IMR-90 (cell line): ENCODE results near the gene ASB6. TPM values are rescaled to one million over a fixed set of nuclear protein-coding genes. Genes with fewer than 3 reads are reported as not detected.

Experiments used
- ATAC-seq: fragments of 200-7000 bp; cut with Tn5 transposase; 2 replicates; pipeline ENCODE4 v1.9.1; 2020; ENCODE audit warnings: low read depth, mild to moderate bottlenecking, moderate library complexity
- BruUV-seq: library from RNA; stranded (reverse); fragments of 400-500 nt; replicated peaks from 2 replicates; lab custom pipeline; 2021; lab: Mats Ljungman, UMichigan
- CTCF ChIA-PET: fragments of 300-600 bp; formaldehyde crosslinking; extraction: SDS; loops from one replicate; lab custom pipeline; 2021; ENCODE audit warnings: antibody characterized with exemption; lab: Yijun Ruan, JAX
- POLR2A ChIA-PET: fragments of 300-600 bp; sonication (Branson Sonifier 250); formaldehyde crosslinking; loops from one replicate; lab custom pipeline; 2022; ENCODE audit warnings: antibody characterized with exemption; ENCODE audit not compliant: unreplicated experiment; lab: Charles Lee
- DNase-seq: peaks from one replicate; pipeline ENCODE4 v3.0.0; 2013
- H2AFZ ChIP-seq: replicated peaks from 2 replicates; pipeline ENCODE3; 2013; ENCODE audit warnings: low read length, mild to moderate bottlenecking; ENCODE audit not compliant: poor library complexity
- H2AK5ac ChIP-seq: 2 replicates; pipeline ENCODE4 v1.6.1; 2013; ENCODE audit warnings: low read depth, low read length, inconsistent platforms
- H2AK9ac ChIP-seq: replicated peaks from 2 replicates; pipeline ENCODE3; 2013; ENCODE audit warnings: mild to moderate bottlenecking, low read depth, low read length, moderate library complexity; ENCODE audit not compliant: poor library complexity
- H2BK120ac ChIP-seq: 2 replicates; pipeline ENCODE4 v1.6.1; 2013; ENCODE audit warnings: low read depth, low read length, inconsistent platforms
- H2BK15ac ChIP-seq: 3 replicates; pipeline ENCODE4 v1.6.1; 2013; ENCODE audit warnings: low read depth, low read length, inconsistent platforms
- H2BK20ac ChIP-seq: 2 replicates; pipeline ENCODE4 v1.6.1; 2013; ENCODE audit warnings: low read depth, mild to moderate bottlenecking, inconsistent platforms, low read length, moderate library complexity
- H2BK5ac ChIP-seq: 2 replicates; pipeline ENCODE4 v1.6.1; 2013; ENCODE audit warnings: mild to moderate bottlenecking, low read depth, low read length, inconsistent platforms; ENCODE audit not compliant: poor library complexity, severe bottlenecking
- H3K14ac ChIP-seq: replicated peaks from 2 replicates; pipeline ENCODE4 v1.6.1; 2013; ENCODE audit warnings: low read depth, low read length, inconsistent platforms
- H3K18ac ChIP-seq: 2 replicates; pipeline ENCODE4 v1.6.1; 2013; ENCODE audit warnings: low read depth, low read length, control low read depth
- H3K23ac ChIP-seq: 2 replicates; pipeline ENCODE4 v1.6.1; 2013; ENCODE audit warnings: low read depth, low read length, inconsistent platforms
- H3K27ac ChIP-seq: 2 replicates; pipeline ENCODE4 v1.5.1; 2013; ENCODE audit warnings: mild to moderate bottlenecking, control low read depth, low read length; ENCODE audit not compliant: insufficient read depth
- H3K27me3 ChIP-seq: 2 replicates; pipeline ENCODE4 v1.6.1; 2013; ENCODE audit warnings: low read length; ENCODE audit not compliant: control insufficient read depth, insufficient read depth
- H3K36me3 ChIP-seq: 2 replicates; pipeline ENCODE4 v1.6.1; 2013; ENCODE audit warnings: low read length, mixed read lengths; ENCODE audit not compliant: control insufficient read depth, insufficient read depth
- H3K4ac ChIP-seq: 2 replicates; pipeline ENCODE4 v1.6.1; 2013; ENCODE audit warnings: low read depth, low read length, inconsistent platforms
- H3K4me1 ChIP-seq: 2 replicates; pipeline ENCODE4 v1.6.1; 2013; ENCODE audit warnings: low read length, mixed read lengths; ENCODE audit not compliant: control insufficient read depth, insufficient read depth
- H3K4me2 ChIP-seq: 2 replicates; pipeline ENCODE4 v1.6.1; 2013; ENCODE audit warnings: low read depth, mild to moderate bottlenecking, control low read depth, low read length, moderate library complexity
- H3K4me3 ChIP-seq: 2 replicates; pipeline ENCODE4 v1.5.1; 2013; ENCODE audit warnings: low read depth, mild to moderate bottlenecking, control low read depth, low read length, moderate library complexity; ENCODE audit not compliant: insufficient read depth
- H3K56ac ChIP-seq: 2 replicates; pipeline ENCODE4 v1.6.1; 2013; ENCODE audit warnings: low read length, inconsistent platforms; ENCODE audit not compliant: insufficient read depth; ENCODE audit errors: extremely low read depth
- H3K79me1 ChIP-seq, 2 experiments: 2 replicates each; pipeline ENCODE4 v1.6.1; 2013; ENCODE audit warnings: low read length in 2 of 2, inconsistent platforms in 1 of 2, low read depth in 1 of 2
- H3K9ac ChIP-seq: 2 replicates; pipeline ENCODE4 v1.6.1; 2013; ENCODE audit warnings: low read depth, low read length, control low read depth
- H3K9me1 ChIP-seq: 2 replicates; pipeline ENCODE4 v1.6.1; 2013; ENCODE audit warnings: low read length, inconsistent platforms; ENCODE audit not compliant: insufficient read depth
- H3K9me3 ChIP-seq: 2 replicates; pipeline ENCODE4 v1.6.1; 2013; ENCODE audit warnings: low read length; ENCODE audit not compliant: control insufficient read depth, insufficient read depth
- H4K20me1 ChIP-seq: 2 replicates; pipeline ENCODE4 v1.6.1; 2013; ENCODE audit warnings: low read length, inconsistent platforms; ENCODE audit not compliant: insufficient read depth
- H4K5ac ChIP-seq: 2 replicates; pipeline ENCODE4 v1.6.1; 2013; ENCODE audit warnings: mild to moderate bottlenecking, low read depth, low read length, control low read depth
- H4K8ac ChIP-seq, 2 experiments: 2 replicates each; pipeline ENCODE4 v1.6.1; 2013; ENCODE audit warnings: low read depth in 2 of 2, low read length in 2 of 2, control low read depth in 1 of 2, inconsistent platforms in 1 of 2
- H4K91ac ChIP-seq: 2 replicates; pipeline ENCODE4 v1.6.1; 2013; ENCODE audit warnings: low read depth, low read length, inconsistent platforms; ENCODE audit not compliant: insufficient read depth
- BHLHE40 ChIP-seq: fragments of 150-350 bp; IDR thresholded peaks from 2 replicates; pipeline ENCODE4 v1.6.1; 2016; ENCODE audit warnings: mild to moderate bottlenecking, low read depth, low read length
- CEBPB ChIP-seq: IDR thresholded peaks from 2 replicates; pipeline ENCODE4 v1.6.1; 2012; ENCODE audit warnings: low read depth, low read length, improper control_type of control experiment
- CHD1 ChIP-seq: IDR thresholded peaks from 2 replicates; pipeline ENCODE4 v1.6.1; 2012; ENCODE audit warnings: low read depth, low read length, improper control_type of control experiment
- CTCF ChIP-seq: conservative IDR thresholded peaks from 2 replicates; pipeline ENCODE4 v1.5.1; 2012; ENCODE audit warnings: mild to moderate bottlenecking, low read depth, low read length, improper control_type of control experiment
- ELK1 ChIP-seq: fragments of 150-350 bp; IDR thresholded peaks from 2 replicates; pipeline ENCODE4 v1.6.1; 2016; ENCODE audit warnings: low read depth, mild to moderate bottlenecking, low read length, moderate library complexity, borderline replicate concordance
- FOS ChIP-seq: fragments of 150-350 bp; IDR thresholded peaks from 2 replicates; pipeline ENCODE4 v1.6.1; 2016; ENCODE audit warnings: low read depth, low read length
- MAFK ChIP-seq: IDR thresholded peaks from 2 replicates; pipeline ENCODE4 v1.6.1; 2012; ENCODE audit warnings: low read depth, low read length, improper control_type of control experiment
- MAZ ChIP-seq: IDR thresholded peaks from 2 replicates; pipeline ENCODE4 v1.6.1; 2012; ENCODE audit warnings: low read depth, mild to moderate bottlenecking, low read length, improper control_type of control experiment, moderate library complexity, borderline replicate concordance
- MXI1 ChIP-seq: IDR thresholded peaks from 2 replicates; pipeline ENCODE4 v1.6.1; 2012; ENCODE audit warnings: low read depth, mild to moderate bottlenecking, low read length, moderate library complexity, borderline replicate concordance
- NFE2L2 ChIP-seq: fragments of 150-350 bp; IDR thresholded peaks from 2 replicates; pipeline ENCODE4 v1.6.1; 2016; ENCODE audit warnings: low read depth, mild to moderate bottlenecking, low read length
- POLR2A ChIP-seq: IDR thresholded peaks from 2 replicates; pipeline ENCODE4 v1.6.1; 2012; ENCODE audit warnings: mild to moderate bottlenecking, low read depth, low read length
- RAD21 ChIP-seq: IDR thresholded peaks from 2 replicates; pipeline ENCODE4 v1.6.1; 2012; ENCODE audit warnings: low read length, improper control_type of control experiment
- RCOR1 ChIP-seq: IDR thresholded peaks from 2 replicates; pipeline ENCODE4 v1.6.1; 2012; ENCODE audit warnings: mild to moderate bottlenecking, low read length, improper control_type of control experiment; ENCODE audit not compliant: insufficient replicate concordance
- RFX5 ChIP-seq: IDR thresholded peaks from 2 replicates; pipeline ENCODE4 v1.8.0; 2012; ENCODE audit warnings: low read depth, mild to moderate bottlenecking, low read length, moderate library complexity
- SMC3 ChIP-seq: fragments of 150-350 bp; IDR thresholded peaks from 2 replicates; pipeline ENCODE4 v1.6.1; 2016; ENCODE audit warnings: low read depth, mild to moderate bottlenecking, antibody characterized with exemption, low read length, moderate library complexity
- USF2 ChIP-seq: fragments of 150-350 bp; IDR thresholded peaks from 2 replicates; pipeline ENCODE4 v1.6.1; 2017; ENCODE audit warnings: mild to moderate bottlenecking, antibody characterized with exemption, low read length, low read depth
- WGBS, 2 experiments: methylation state at CpG; one replicate each; pipeline versions ENCODE4 v1.1.5 to v1.1.7; 2013; ENCODE audit warnings: missing lambda C conversion rate in 2 of 2; ENCODE audit not compliant: insufficient read length in 1 of 2; ENCODE audit errors: extremely low coverage in 2 of 2; 5-methylcytosine and 5-hydroxymethylcytosine counted together
- dilution Hi-C: fragments of 300-500 bp; cut with HindIII; formaldehyde crosslinking; loops from one replicate; pipeline ENCODE4 v1.14.3; 2018; ENCODE audit warnings: low sequenced_read_pairs; ENCODE audit not compliant: unreplicated experiment
- in situ Hi-C: fragments of 300-500 bp; cut with MboI; formaldehyde crosslinking; loops from 3 replicates; pipeline ENCODE4 v1.14.3; 2019; ENCODE audit warnings: low sequenced_read_pairs, inconsistent platforms, mixed read lengths
- intact Hi-C: fragments of 100-400 bp; cut with micrococcal nuclease; formaldehyde crosslinking; loops from 2 replicates; pipeline ENCODE4 v1.10.0; 2022
- polyA plus RNA-seq, 3 experiments: library from polyadenylated mRNA; depleted of rRNA; stranded (reverse); fragments of >200 nt; gene quantifications; 2 replicates each; pipeline ENCODE4 v1.2.3, GENCODE V29; 2012; ENCODE audit warnings: low replicate concordance in 1 of 3
- total RNA-seq: library from RNA; depleted of rRNA; stranded (reverse); fragments of >200 nt; gene quantifications from 2 replicates; pipeline ENCODE4 v1.2.3, GENCODE V29; 2012

The ASB6 gene
- total and polyA plus RNA-seq, 2 of the 4 experiments (the other 2 are of a cell fraction), result 9.7 to 28.9 TPM

GRCh38 chr9:129661029-129661428, 19.1 kb upstream of the ASB6 start:
- H3K14ac ChIP-seq, result no peak overlapping the region
- peaks cover 11% of the 10 kb centered on the region for H3K4me1 ChIP-seq
- H4K20me1 ChIP-seq, result no peaks in the 10 kb centered on the region; the same call in 1 of the 2 replicates
- H2BK20ac ChIP-seq, result no peak overlapping the region
- no peak for TF ChIP-seq RCOR1
- TF ChIP-seq RAD21, result no peak
- TF ChIP-seq SMC3, result no peak
- TF ChIP-seq USF2, result no peak
- no peak for TF ChIP-seq BHLHE40
- TF ChIP-seq RFX5, result no peak
- no peak for TF ChIP-seq ELK1
- no peak for TF ChIP-seq MXI1
- TF ChIP-seq NFE2L2, result no peak
- no peak for TF ChIP-seq CHD1
- TF ChIP-seq CTCF, result no peak
- no peak for TF ChIP-seq MAFK
- no peak for TF ChIP-seq CEBPB
- TF ChIP-seq POLR2A, result no peak
- TF ChIP-seq FOS, result no peak
- TF ChIP-seq MAZ, result no peak
- no peak for DNase-seq
- H4K5ac ChIP-seq, result no peak overlapping the region
- no peak overlapping the region for H2AK5ac ChIP-seq
- no peak overlapping the region for H2BK120ac ChIP-seq
- POLR2A ChIA-PET, result no interaction called here
- no peak overlapping the region for H3K4me2 ChIP-seq
- peaks cover 5% of the 10 kb centered on the region; the same call in 1 of the 2 replicates for H3K9me1 ChIP-seq
- H4K8ac ChIP-seq, result no peak overlapping the region
- no peaks in the 10 kb centered on the region for H3K27me3 ChIP-seq
- H3K56ac ChIP-seq, result no peak overlapping the region
- dilution Hi-C loops, result no loop called here
- H2BK5ac ChIP-seq, result no peak overlapping the region
- no peak for ATAC-seq
- H3K9me3 ChIP-seq, result peaks cover 2% of the 10 kb centered on the region; the same call in 1 of the 2 replicates
- H3K79me1 ChIP-seq, result peaks cover 0 to 5% of the 10 kb centered on the region in 2 experiments; a peak in 1 of 4 replicates
- no peak overlapping the region for H2BK15ac ChIP-seq
- H3K36me3 ChIP-seq, result no peaks in the 10 kb centered on the region
- H4K91ac ChIP-seq, result no peak overlapping the region
- no peak overlapping the region for H2AFZ ChIP-seq
- in situ Hi-C loops, result no loop called here
- H3K4me3 ChIP-seq, result no peak overlapping the region
- H3K9ac ChIP-seq, result no peak overlapping the region
- no peak overlapping the region for H3K27ac ChIP-seq
- H3K4ac ChIP-seq, result no peak overlapping the region
- intact Hi-C loops, result no loop called here
- BruUV-seq, result no TSS peak
- H2AK9ac ChIP-seq, result no peak overlapping the region
- no CpG with 5 or more reads among the region's 2 CpGs for WGBS, 2 experiments
- no peak overlapping the region for H3K18ac ChIP-seq
- no peak overlapping the region for H3K23ac ChIP-seq
- CTCF ChIA-PET, result interaction anchor here (0.6 kb wide), 1 partner anchor 14 kb away, joined by 7 read pairs; no protein-coding TSS in a partner anchor
